Testis (tissue), 5 donors: Measurements from ENCODE around the gene ITGB1. TPM values are rescaled to one million over a fixed set of nuclear protein-coding genes. Genes with fewer than 3 reads are reported as not detected.
"Not testable (repeated sequence)": the region's sequence is repeated elsewhere in the genome, so short reads cannot be mapped to it uniquely, and the experiment has no call there.

ENCODE experiments used
- DNase-seq: peaks from one replicate; pipeline ENCODE4 v3.0.0-alpha.2; 2019
- H3K27ac ChIP-seq, 2 donors: fragments of 200-600 bp; sonication (generic); one replicate each; pipeline ENCODE4 v1.5.1; 2019
- H3K27me3 ChIP-seq: fragments of 200-600 bp; sonication (generic); one replicate; pipeline ENCODE4 v1.5.1; 2019
- H3K36me3 ChIP-seq: fragments of 200-600 bp; sonication (generic); one replicate; pipeline ENCODE4 v1.5.1; 2017; ENCODE audit warnings: low read depth; ENCODE audit errors: missing control alignments
- H3K4me1 ChIP-seq: fragments of 200-600 bp; sonication (generic); one replicate; pipeline ENCODE4 v1.5.1; 2019
- H3K4me3 ChIP-seq, 2 donors: fragments of 200-600 bp; sonication (generic); one replicate each; pipeline ENCODE4 v1.5.1; 2017 to 2019
- H3K9me3 ChIP-seq: fragments of 200-600 bp; sonication (generic); one replicate; pipeline ENCODE4 v1.5.1; 2017
- CTCF ChIP-seq, 3 experiments: fragments of 450-650 bp in 2 of 3; fragments of 200-600 bp in 1 of 3; sonication (generic) in 1 of 3; IDR thresholded peaks; one replicate each; pipeline ENCODE4 v1.5.1; 2016 to 2019; ENCODE audit warnings: antibody characterized with exemption in 3 of 3, mild to moderate bottlenecking in 2 of 3, moderate library complexity in 1 of 3
- POLR2A ChIP-seq: fragments of 450-650 bp; IDR thresholded peaks from one replicate; pipeline ENCODE4 v1.6.1; 2017; ENCODE audit warnings: antibody characterized with exemption, mild to moderate bottlenecking, moderate library complexity
- WGBS, 2 donors: methylation state at CpG; one replicate each; pipeline ENCODE4 v1.1.5; 2018; 5-methylcytosine and 5-hydroxymethylcytosine counted together
- intact Hi-C: fragments of 100-400 bp; cut with DNase I; formaldehyde crosslinking; loops from one replicate; pipeline ENCODE4 v1.15.1; 2023; ENCODE audit warnings: low total_unique reads
- long read RNA-seq, 2 donors: transcript quantifications; one replicate each; lab custom pipeline, GENCODE V29; 2026
- polyA plus RNA-seq: library from polyadenylated mRNA; stranded (reverse); fragments of 350-450 nt; fragmentation: Illumina TruSeq; extraction: RNeasy Lipid Tissue Mini Kit (QIAGEN cat#74804); gene quantifications from one replicate; pipeline ENCODE4 v1.2.3, GENCODE V29; 2014; ENCODE audit warnings: low read depth, low replicate concordance; ENCODE audit not compliant: insufficient read depth
- total RNA-seq, 2 donors: library from RNA; depleted of rRNA; stranded (reverse); fragments of >200 nt; gene quantifications; one replicate each; pipeline ENCODE4 v1.2.3, GENCODE V29; 2016

Gene ITGB1
- 100 to 1,000 TPM; 158 to 189 TPM for total RNA-seq
- 175 TPM for polyA plus RNA-seq
- long read RNA-seq, donor 1, transcript ITGB1-201 (16 exons, 3,640 nt): major isoform, 74 of 223 reads
- long read RNA-seq, donor 1, partial matches to known transcripts: 149 of 223 reads
- long read RNA-seq, donor 1, other reads (novel, unspliced or antisense): 0 of 223 reads
- long read RNA-seq, donor 2, transcript ITGB1-201 (16 exons, 3,640 nt): major isoform, 64 of 160 reads
- long read RNA-seq, donor 2, partial matches to known transcripts: 95 of 160 reads
- long read RNA-seq, donor 2, other reads (novel, unspliced or antisense): 0 of 160 reads

DNA sequence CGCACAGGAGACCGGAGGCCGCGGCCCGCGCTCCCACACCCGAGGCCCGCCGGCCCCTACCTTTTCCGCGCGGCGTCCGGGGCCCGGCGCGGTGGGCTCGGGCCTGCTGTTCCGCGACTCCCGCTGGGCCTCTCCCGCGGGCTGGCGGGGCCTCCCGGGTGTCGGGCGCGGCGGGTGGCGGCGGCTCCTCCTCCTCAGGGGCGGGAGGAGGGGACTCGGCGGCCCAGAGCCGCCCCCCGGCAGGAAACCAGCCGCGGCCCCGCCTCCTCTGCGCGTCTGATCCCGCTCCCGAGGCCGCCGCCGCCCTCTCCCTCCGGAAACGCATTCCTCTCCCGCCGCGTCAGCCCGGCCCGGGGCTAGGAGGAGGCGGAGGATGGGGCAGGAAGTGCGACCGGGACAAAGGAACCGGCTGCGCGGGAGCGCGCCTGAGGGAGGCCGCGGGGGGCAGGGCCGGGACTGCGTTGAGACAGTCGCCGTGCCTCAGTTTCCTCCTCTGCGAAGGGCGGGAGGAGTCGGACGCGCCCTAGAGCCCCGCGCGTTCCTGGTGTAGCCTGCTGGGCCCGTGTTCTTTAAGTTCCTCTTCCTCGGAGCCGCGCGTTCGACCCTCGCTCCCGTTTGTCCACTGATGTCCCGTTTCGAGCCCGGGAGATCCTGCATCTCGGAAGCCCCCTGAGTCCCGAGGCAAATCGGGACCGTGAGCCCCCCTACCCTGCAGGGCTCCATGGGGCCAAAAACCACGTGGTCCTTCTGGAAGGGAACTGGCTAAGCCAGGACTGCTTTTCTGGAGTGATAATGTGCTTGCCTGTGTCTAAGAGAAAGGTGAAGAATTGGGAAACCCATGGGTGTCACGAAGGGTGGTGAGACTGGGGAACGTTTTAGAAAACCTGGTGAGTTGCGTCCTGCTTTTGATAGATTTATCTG lies at the start of gene ITGB1:
TSS of gene ITGB1 (minus strand) at position 146 of the 921 bp plus-strand sequence. CDS start 22,672 bp downstream, outside the sequence.
- intact Hi-C loops: no loop called here
- Histone ChIP-seq H3K27ac (peak within 1 kb of the TSS; percentile 94 to 95), H3K9me3 (no peaks in the 10 kb centered on the region), H3K27me3 (no peaks in the 10 kb centered on the region), H3K4me3 (peak within 1 kb of the TSS; percentile 93 to 96), H3K4me1 (peaks cover 20% of the 10 kb centered on the region), H3K36me3 (no peaks in the 10 kb centered on the region)
- 0 to 1% methylated on average over 11 to 50 of the region's 94 CpGs for WGBS, 2 donors
- peak; percentile 95 for DNase-seq
- no peak for TF ChIP-seq CTCF (IDR thresholded peaks at IDR 0.05)
- peak; percentile 56 for TF ChIP-seq POLR2A

GRCh38 chr10:33006342-33006887 lies 48.4 kb upstream of the ITGB1 start:
- no peaks in the 10 kb centered on the region for H3K36me3 ChIP-seq
- 75 to 76% methylated on average over 11 of the region's 11 CpGs for WGBS, 2 donors

DNA sequence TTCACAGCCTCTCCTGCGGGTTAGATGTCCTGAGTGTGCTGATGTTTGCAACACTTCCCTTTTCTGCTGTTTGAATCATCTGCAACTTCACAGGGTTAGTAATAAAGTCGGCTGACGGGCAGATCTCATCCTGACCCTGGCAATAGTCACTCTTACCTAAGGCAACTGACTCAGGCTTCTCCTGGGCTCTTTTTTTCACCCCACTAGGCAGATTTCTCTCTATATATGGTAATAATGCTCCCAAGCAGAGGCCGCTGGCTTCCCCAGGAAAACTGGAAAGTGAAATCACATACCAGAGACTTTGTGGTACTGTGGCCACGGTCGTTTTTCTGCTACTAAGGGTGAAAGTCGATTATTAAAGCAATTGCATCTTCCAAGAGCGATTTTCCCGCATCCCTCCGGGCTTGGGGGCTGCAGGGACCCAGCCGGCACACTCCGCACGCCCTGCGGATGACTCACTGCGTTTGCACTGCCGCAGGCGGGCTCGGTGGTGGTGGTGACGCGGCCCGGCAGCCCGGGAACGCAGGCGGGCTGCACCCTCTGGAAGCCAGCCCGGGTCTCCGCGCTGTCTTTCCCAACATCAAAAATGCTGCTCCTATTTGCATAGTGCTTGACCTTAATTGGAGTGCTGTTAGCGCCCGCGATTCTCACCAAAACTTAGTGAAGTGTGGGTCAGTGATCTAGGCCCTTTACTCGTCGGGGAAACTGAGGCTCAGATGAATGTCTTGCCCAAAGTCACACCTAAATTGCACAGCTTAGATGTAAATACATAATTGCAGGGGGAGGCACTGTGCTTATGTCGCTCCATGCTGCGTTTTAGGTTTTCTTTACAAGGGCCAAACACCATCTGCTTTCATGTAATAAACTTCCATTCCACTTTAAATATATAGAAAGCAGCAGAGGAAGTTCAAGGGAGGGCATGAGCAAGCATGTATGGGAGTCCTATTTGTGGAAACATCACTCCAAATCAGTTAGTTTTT lies 47.6 kb upstream of the ITGB1 start:
- H3K4me3 ChIP-seq: peak overlapping the region; percentile 41 to 63
- H3K9me3 ChIP-seq: no peaks in the 10 kb centered on the region
- peak overlapping the region; percentile 14 to 28 for H3K27ac ChIP-seq
- TF ChIP-seq POLR2A (no peak), CTCF (IDR thresholded peaks at IDR 0.05) (no peak)
- H3K4me1 ChIP-seq: peaks cover 6% of the 10 kb centered on the region
- 5 to 17% methylated on average over 26 to 34 of the region's 34 CpGs for WGBS, 2 donors
- peak; percentile 39 for DNase-seq
- H3K36me3 ChIP-seq: no peaks in the 10 kb centered on the region
- intact Hi-C loops: loop anchor here (5.0 kb wide), 1 partner anchor 213 kb away; no protein-coding TSS in a partner anchor
- H3K27me3 ChIP-seq: no peaks in the 10 kb centered on the region

More at GRCh38 chr10:33006342-33006887, 48.4 kb upstream of the ITGB1 start:
- TF ChIP-seq CTCF (IDR thresholded peaks at IDR 0.05): no peak
- TF ChIP-seq POLR2A: no peak
- DNase-seq: no peak
- no peaks in the 10 kb centered on the region for H3K27me3 ChIP-seq
- H3K4me1 ChIP-seq: peaks cover 6% of the 10 kb centered on the region
- H3K4me3 ChIP-seq: no peak overlapping the region
- H3K27ac ChIP-seq: peak overlapping the region in 1 of 2 donors; percentile 14
- no peaks in the 10 kb centered on the region for H3K9me3 ChIP-seq
- intact Hi-C loops: loop anchor here (5.0 kb wide), 1 partner anchor 214 kb away; no protein-coding TSS in a partner anchor

DNA sequence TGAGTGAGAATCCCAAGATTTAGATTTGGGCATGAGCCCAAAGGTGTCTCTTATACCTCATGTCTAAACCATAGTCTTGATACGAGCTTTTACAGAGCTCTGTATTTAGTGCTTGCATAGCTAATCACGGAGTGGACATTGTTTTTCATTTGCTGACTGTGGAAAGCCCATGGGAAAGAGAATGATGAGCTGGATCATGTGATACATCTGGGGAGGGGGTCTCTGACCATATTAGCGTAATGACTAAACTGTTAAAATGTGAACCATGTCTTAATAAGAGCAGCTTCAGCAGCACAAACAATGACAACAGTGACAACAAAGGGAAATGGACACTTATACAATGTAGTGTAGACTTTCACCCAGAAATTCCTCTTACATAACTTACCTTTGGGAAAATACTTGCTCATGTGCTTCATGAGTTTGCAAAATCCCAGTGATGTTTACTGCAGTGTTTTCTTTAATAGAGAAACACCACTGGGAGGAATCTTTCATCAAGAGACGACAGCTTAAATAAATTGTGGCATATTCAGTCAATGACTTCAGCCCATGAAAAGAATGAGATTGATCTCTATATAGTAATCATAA lies 44.0 kb upstream of the ITGB1 start:
- Histone ChIP-seq H3K4me1 (peaks cover 6% of the 10 kb centered on the region), H3K9me3 (no peaks in the 10 kb centered on the region), H3K27ac (no peak overlapping the region), H3K4me3 (no peak overlapping the region), H3K36me3 (no peaks in the 10 kb centered on the region), H3K27me3 (no peaks in the 10 kb centered on the region)
- TF ChIP-seq CTCF (IDR thresholded peaks at IDR 0.05) (no peak), POLR2A (no peak)
- 93 to 96% methylated on average over 4 of the region's 4 CpGs for whole genome bisulfite sequencing, 2 donors
- intact Hi-C loops: no loop called here
- DNase-seq: no peak

DNA sequence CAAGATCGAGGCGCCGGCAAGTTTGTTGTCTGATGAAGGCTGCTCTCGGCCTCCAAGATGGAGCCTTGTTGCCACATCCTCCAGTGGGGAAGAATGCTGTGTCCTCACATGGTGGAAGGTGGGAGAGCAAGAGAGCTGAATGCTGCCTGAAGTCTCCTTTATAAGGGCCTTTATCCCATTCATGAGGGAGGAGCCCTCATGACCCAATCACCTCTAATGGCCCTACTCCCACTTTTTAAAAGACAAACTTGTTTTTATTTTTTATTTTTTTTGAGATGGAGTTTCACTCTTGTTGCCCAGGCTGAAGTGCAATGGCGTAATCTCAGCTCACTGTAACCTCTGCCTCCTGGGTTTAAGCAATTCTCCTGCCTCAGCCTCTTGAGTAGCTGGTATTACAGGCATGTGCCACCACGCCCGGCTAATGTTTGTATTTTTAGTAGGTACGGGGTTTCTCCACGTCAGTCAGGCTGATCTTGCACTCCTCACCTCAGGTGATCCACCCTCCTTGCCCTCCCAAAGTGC lies 40.1 kb upstream of the ITGB1 start:
- H3K4me3 ChIP-seq, intact Hi-C loops, H3K27ac ChIP-seq, H3K27me3 ChIP-seq, H3K9me3 ChIP-seq, H3K4me1 ChIP-seq, DNase-seq, H3K36me3 ChIP-seq: not testable (repeated sequence)
- WGBS, 2 donors: 92 to 97% methylated on average over 9 of the region's 9 CpGs
